Measurements from ENCODE around the gene GLCCI1. TPM values are rescaled to one million over a fixed set of nuclear protein-coding genes. Genes with fewer than 3 reads are reported as not detected.
"Not testable (repeated sequence)": the region's sequence is repeated elsewhere in the genome, so short reads cannot be mapped to it uniquely, and the experiment has no call there.

GLCCI1 gene
- total and polyA plus RNA-seq, 2 donors, result 20.4 to 29.0 TPM

DNA sequence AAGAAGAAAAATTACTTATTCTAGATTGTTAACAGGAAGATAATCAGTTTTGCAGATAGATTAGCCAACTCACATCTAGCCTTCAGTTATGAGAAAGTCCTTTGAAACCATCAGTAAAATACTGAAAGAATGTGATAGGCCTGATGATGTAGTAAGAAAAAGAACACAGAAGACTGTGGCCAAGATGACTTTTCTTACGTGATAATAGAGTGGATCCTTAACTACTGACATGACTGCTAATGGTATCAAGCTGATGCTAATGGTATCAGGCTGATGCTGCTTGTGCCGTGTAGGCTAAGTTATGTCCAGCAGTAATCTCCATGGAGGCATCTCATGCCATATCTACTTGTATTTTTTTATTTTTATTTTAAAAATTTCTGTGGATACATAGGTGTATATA lies 114.2 kb downstream of the GLCCI1 start:
- no peak for DNase-seq (ENCODE audit: low read depth in 6 of 9, low spot score in 9 of 9)
- WGBS, result 96% methylated on average over 2 of the region's 2 CpGs

DNA sequence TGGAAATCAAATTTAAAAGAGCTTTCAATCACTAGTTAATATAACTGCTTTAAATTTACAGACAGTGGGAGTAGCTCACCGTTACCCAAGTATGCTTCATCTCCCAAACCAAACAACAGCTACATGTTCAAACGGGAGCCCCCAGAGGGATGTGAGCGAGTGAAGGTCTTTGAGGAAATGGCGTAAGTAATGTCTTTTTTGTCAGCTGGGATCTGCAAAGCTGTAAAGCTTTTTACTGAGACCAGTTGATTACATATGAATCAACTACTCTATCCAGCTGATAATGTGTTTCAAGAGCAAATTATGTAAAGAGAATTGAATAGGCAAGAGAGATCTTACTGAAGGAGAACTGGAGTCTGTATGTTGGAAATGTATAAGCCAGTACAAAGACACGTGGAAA lies 116.2 kb downstream of the GLCCI1 start:
- Histone ChIP-seq H3K27ac (ENCODE audit: low read depth in 1 of 2, low read length in 1 of 2) (no peak overlapping the region), H3K27me3 (ENCODE audit: control insufficient read depth in 2 of 2, insufficient read depth in 1 of 2, low read length in 1 of 2) (no peaks in the 10 kb centered on the region), H3K4me3 (ENCODE audit: low read length in 2 of 2) (no peak overlapping the region), H3K4me1 (ENCODE audit: control insufficient read depth in 2 of 2, insufficient read depth in 2 of 2, low read length in 2 of 2) (no peaks in the 10 kb centered on the region), H3K9me3 (ENCODE audit: control insufficient read depth in 2 of 2, insufficient read depth in 1 of 2, low read length in 1 of 2) (no peaks in the 10 kb centered on the region), H3K36me3 (ENCODE audit: control insufficient read depth in 2 of 2, insufficient read depth in 2 of 2, low read length in 1 of 2) (peaks cover 15 to 37% of the 10 kb centered on the region in 2 donors)
- 96% methylated on average over 5 of the region's 5 CpGs for WGBS
- no peak for DNase-seq (ENCODE audit: low read depth in 6 of 9, low spot score in 9 of 9)

More for the DNA sequence above, 114.2 kb downstream of the GLCCI1 start:
- Histone ChIP-seq H3K9me3 (ENCODE audit: control insufficient read depth in 2 of 2, insufficient read depth in 1 of 2, low read length in 1 of 2) (no peaks in the 10 kb centered on the region), H3K36me3 (ENCODE audit: control insufficient read depth in 2 of 2, insufficient read depth in 2 of 2, low read length in 1 of 2) (peaks cover 15 to 32% of the 10 kb centered on the region in 2 donors), H3K27me3 (ENCODE audit: control insufficient read depth in 2 of 2, insufficient read depth in 1 of 2, low read length in 1 of 2) (no peaks in the 10 kb centered on the region), H3K27ac (ENCODE audit: low read depth in 1 of 2, low read length in 1 of 2) (no peak overlapping the region), H3K4me1 (ENCODE audit: control insufficient read depth in 2 of 2, insufficient read depth in 2 of 2, low read length in 2 of 2) (no peaks in the 10 kb centered on the region), H3K4me3 (ENCODE audit: low read length in 2 of 2) (no peak overlapping the region)

DNA sequence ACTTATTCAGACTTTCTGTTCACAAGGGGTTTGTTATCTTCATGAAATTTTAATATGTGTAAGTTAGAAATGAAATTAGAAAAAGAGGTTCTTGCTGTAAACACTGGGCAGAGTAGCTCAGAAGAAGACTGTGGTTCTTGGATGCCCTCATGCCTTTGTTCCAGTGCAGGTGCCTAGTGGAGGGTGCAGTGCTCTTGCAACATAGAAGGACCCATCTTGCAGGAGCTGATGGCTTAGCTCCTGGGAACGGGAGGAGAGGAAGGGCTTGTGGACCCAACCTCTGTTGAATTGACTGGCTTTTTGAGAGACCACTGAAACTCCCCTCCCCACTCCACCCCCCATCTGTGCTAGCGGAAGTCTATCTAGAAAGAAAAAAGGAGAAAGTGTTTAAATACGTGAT lies 116.8 kb downstream of the GLCCI1 start:
- Histone ChIP-seq H3K4me3 (ENCODE audit: low read length in 2 of 2) (no peak overlapping the region), H3K27ac (ENCODE audit: low read depth in 1 of 2, low read length in 1 of 2) (no peak overlapping the region), H3K36me3 (ENCODE audit: control insufficient read depth in 2 of 2, insufficient read depth in 2 of 2, low read length in 1 of 2) (peaks cover 15 to 37% of the 10 kb centered on the region in 2 donors), H3K27me3 (ENCODE audit: control insufficient read depth in 2 of 2, insufficient read depth in 1 of 2, low read length in 1 of 2) (no peaks in the 10 kb centered on the region), H3K9me3 (ENCODE audit: control insufficient read depth in 2 of 2, insufficient read depth in 1 of 2, low read length in 1 of 2) (no peaks in the 10 kb centered on the region), H3K4me1 (ENCODE audit: control insufficient read depth in 2 of 2, insufficient read depth in 2 of 2, low read length in 2 of 2) (no peaks in the 10 kb centered on the region)
- no peak for DNase-seq (ENCODE audit: low read depth in 6 of 9, low spot score in 9 of 9)
- 95% methylated on average over 3 of the region's 3 CpGs for WGBS

DNA sequence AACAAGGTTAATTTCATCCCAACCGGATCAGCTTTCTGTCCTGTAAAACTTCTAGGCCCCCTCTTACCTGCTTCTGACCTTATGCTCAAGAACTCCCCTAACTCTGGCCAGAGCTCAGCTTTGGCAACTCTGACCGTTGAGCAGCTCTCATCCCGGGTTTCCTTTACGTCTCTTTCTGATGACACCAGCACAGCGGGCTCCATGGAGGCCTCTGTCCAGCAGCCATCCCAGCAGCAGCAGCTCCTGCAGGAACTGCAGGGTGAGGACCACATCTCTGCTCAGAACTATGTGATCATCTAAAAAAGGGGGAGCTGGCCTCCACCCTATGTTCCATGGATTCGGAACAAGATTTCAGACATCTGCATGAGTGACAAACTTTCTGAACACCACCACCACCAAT lies 117.6 kb downstream of the GLCCI1 start:
- Histone ChIP-seq H3K27me3 (ENCODE audit: control insufficient read depth in 2 of 2, insufficient read depth in 1 of 2, low read length in 1 of 2) (no peaks in the 10 kb centered on the region), H3K9me3 (ENCODE audit: control insufficient read depth in 2 of 2, insufficient read depth in 1 of 2, low read length in 1 of 2) (no peaks in the 10 kb centered on the region), H3K36me3 (ENCODE audit: control insufficient read depth in 2 of 2, insufficient read depth in 2 of 2, low read length in 1 of 2) (peaks cover 12 to 37% of the 10 kb centered on the region in 2 donors), H3K27ac (ENCODE audit: low read depth in 1 of 2, low read length in 1 of 2) (no peak overlapping the region), H3K4me1 (ENCODE audit: control insufficient read depth in 2 of 2, insufficient read depth in 2 of 2, low read length in 2 of 2) (no peaks in the 10 kb centered on the region), H3K4me3 (ENCODE audit: low read length in 2 of 2) (no peak overlapping the region)
- no peak for DNase-seq (ENCODE audit: low read depth in 6 of 9, low spot score in 9 of 9)
- WGBS, result over 99% methylated on average over 6 of the region's 6 CpGs

DNA sequence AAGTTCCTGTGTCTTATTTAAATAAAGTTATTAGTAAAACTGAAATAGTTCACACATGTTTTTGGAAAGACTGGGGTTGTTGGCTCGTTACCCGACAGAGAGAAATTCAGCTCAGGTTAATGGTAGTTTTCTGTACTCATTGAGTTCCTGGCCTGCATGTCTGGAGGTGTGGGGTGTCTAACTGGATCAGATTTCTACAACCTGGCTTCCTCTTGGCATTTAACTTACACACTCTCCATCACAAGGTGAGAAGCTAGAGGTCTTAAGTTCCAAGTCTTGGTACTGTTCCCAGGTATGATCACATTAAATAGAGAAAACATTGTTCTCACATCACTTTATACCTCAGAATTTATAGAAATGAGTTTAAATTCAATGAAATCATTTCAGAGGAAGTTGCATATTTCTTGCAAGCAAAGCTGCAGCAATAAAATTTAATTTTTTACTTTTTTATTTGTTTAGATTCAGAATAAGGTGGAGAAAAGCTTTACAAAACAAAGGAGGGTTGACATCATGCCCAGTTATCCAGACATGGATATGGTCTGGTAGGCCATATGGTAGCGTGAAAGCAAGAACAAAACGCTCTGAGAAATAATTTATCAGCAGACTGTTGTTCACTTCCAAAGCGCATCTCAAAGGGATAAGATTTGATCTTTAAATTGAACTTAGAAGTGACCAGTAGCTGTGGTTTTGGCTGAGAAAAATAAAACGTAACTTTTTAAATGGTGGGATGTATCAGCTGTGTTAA lies 120.6 kb downstream of the GLCCI1 start:
- Histone ChIP-seq H3K4me1 (ENCODE audit: control insufficient read depth in 2 of 2, insufficient read depth in 2 of 2, low read length in 2 of 2) (no peaks in the 10 kb centered on the region), H3K9me3 (ENCODE audit: control insufficient read depth in 2 of 2, insufficient read depth in 1 of 2, low read length in 1 of 2) (no peaks in the 10 kb centered on the region), H3K36me3 (ENCODE audit: control insufficient read depth in 2 of 2, insufficient read depth in 2 of 2, low read length in 1 of 2) (peaks cover 12 to 37% of the 10 kb centered on the region in 2 donors), H3K4me3 (ENCODE audit: low read length in 2 of 2) (no peak overlapping the region), H3K27ac (ENCODE audit: low read depth in 1 of 2, low read length in 1 of 2) (no peak overlapping the region), H3K27me3 (ENCODE audit: control insufficient read depth in 2 of 2, insufficient read depth in 1 of 2, low read length in 1 of 2) (no peaks in the 10 kb centered on the region)
- DNase-seq (ENCODE audit: low read depth in 6 of 9, low spot score in 9 of 9), result no peak
- WGBS, result 98% methylated on average over 6 of the region's 6 CpGs

DNA sequence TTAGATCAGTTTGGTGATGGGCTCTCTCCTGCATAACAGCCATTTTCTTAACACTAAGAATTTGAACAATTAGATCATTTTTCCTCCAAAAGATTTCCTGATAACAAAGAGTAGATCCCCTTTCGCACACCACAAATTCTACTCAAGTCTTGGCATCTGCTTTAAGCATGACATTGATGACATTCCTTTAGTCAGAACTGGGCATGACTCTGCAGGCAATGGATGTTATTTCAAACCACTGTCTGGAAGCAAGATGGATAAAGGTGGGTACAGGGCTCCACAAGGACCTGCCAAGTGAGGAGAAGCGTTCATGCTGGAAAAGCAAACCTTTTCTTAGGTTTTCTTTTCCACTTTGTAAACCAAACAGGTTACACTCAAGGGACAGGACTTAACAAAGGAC lies 123.5 kb downstream of the GLCCI1 start:
- Histone ChIP-seq H3K9me3 (ENCODE audit: control insufficient read depth in 2 of 2, insufficient read depth in 1 of 2, low read length in 1 of 2) (peaks cover 0 to 12% of the 10 kb centered on the region in 2 donors), H3K36me3 (ENCODE audit: control insufficient read depth in 2 of 2, insufficient read depth in 2 of 2, low read length in 1 of 2) (peaks cover 0 to 13% of the 10 kb centered on the region in 2 donors), H3K4me1 (ENCODE audit: control insufficient read depth in 2 of 2, insufficient read depth in 2 of 2, low read length in 2 of 2) (no peaks in the 10 kb centered on the region), H3K27ac (ENCODE audit: low read depth in 1 of 2, low read length in 1 of 2) (no peak overlapping the region), H3K27me3 (ENCODE audit: control insufficient read depth in 2 of 2, insufficient read depth in 1 of 2, low read length in 1 of 2) (no peaks in the 10 kb centered on the region), H3K4me3 (ENCODE audit: low read length in 2 of 2) (no peak overlapping the region)
- no peak for DNase-seq (ENCODE audit: low read depth in 6 of 9, low spot score in 9 of 9)
- WGBS, result 96% methylated on average over 2 of the region's 2 CpGs

DNA sequence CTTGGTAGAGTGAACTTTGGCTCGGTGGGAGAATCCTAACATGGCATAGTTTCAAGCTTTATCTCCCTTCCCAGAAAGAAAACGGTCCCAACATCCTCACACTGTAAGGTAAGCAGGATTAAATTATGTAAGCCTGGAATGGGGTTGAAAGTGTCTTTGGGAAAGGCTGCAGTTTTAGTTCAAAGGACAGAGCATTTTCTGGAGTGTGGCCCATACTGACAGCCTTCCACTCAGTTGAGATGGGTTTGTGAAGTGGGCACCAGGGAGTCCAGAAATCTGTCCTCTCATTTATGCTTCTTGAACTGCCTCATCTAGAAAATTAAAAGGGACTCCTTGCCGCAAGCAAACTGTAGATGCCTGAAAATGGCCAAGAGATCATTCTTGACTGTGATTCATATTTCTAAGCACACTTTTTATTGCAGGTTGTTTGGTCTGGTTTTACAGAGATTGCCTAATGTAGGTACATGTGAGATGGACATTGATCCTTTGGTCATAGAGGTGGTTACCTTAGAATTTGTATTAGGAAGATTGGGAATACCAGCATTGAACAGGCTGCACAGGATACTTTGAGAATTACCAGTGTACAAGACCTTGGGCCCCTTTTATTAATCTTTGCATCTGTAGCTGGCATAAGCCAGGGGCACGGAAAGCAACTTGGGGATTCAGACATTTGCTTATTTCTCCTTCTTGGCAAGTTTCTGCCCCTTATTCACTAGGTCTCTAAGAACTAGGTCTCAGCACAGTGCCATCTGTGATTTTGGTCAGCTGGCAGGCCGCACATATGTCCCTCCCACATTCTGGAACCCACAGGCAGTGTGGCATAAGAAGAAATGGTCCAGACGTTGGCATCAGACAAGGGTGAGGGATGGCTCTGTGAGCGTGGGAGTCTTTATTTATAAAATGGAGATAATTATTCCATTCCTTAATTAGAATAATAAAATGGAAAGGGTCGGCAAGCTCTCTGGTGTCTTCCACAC lies 125.9 kb downstream of the GLCCI1 start:
- Histone ChIP-seq H3K27me3 (ENCODE audit: control insufficient read depth in 2 of 2, insufficient read depth in 1 of 2, low read length in 1 of 2) (no peaks in the 10 kb centered on the region), H3K4me1 (ENCODE audit: control insufficient read depth in 2 of 2, insufficient read depth in 2 of 2, low read length in 2 of 2) (no peaks in the 10 kb centered on the region), H3K4me3 (ENCODE audit: low read length in 2 of 2) (no peak overlapping the region), H3K27ac (ENCODE audit: low read depth in 1 of 2, low read length in 1 of 2) (no peak overlapping the region), H3K36me3 (ENCODE audit: control insufficient read depth in 2 of 2, insufficient read depth in 2 of 2, low read length in 1 of 2) (peaks cover 0 to under 1% of the 10 kb centered on the region in 2 donors), H3K9me3 (ENCODE audit: control insufficient read depth in 2 of 2, insufficient read depth in 1 of 2, low read length in 1 of 2) (peaks cover 0 to 12% of the 10 kb centered on the region in 2 donors)
- DNase-seq (ENCODE audit: low read depth in 6 of 9, low spot score in 9 of 9), result no peak
- WGBS, result 95% methylated on average over 8 of the region's 8 CpGs

DNA sequence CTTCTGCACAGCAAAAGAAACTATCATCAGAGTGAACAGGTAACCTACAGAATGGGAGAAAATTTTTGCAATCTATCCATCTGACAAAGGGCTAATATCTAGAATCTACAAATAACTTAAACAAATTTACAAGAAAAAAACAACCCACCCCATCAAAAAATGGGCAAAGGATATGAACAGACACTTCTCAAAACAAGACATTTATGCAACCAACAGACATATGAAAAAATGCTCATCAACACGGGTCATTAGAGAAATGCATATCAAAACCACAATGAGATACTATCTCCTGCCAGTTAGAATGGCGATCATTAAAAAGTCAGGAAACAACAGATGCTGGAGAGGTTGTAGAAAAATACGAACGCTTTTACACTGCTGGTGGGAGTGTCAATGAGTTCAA lies 132.7 kb downstream of the GLCCI1 start:
- not testable (repeated sequence) for H3K4me1 ChIP-seq (ENCODE audit: control insufficient read depth in 2 of 2, insufficient read depth in 2 of 2, low read length in 2 of 2); H3K4me3 ChIP-seq (ENCODE audit: low read length in 2 of 2)
- 90% methylated on average over 4 of the region's 4 CpGs for WGBS

DNA sequence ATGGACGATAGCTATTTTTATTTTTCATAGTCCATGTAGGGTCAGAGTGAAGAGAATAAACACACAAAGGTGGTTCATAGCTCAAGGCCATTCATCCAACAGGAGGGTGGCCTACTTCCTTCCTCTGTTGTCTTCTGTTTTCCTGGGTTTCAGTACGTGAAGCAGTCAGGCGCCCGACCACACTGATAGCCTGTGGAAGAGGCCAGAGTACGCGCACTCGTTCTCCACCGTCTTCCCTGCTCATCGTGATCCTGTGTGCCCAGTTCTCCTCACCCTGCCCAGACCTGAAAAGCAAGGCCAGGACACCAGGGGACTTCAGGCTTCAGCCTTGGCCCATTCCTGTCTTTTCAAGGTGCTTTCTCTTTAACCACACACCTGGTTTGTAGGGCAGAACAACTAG lies 134.7 kb downstream of the GLCCI1 start:
- no peaks in the 10 kb centered on the region for H3K27me3 ChIP-seq (ENCODE audit: control insufficient read depth in 2 of 2, insufficient read depth in 1 of 2, low read length in 1 of 2)

More for the DNA sequence above, 132.7 kb downstream of the GLCCI1 start:
- H3K27ac ChIP-seq (ENCODE audit: low read depth in 1 of 2, low read length in 1 of 2); DNase-seq (ENCODE audit: low read depth in 6 of 9, low spot score in 9 of 9); H3K27me3 ChIP-seq (ENCODE audit: control insufficient read depth in 2 of 2, insufficient read depth in 1 of 2, low read length in 1 of 2); H3K36me3 ChIP-seq (ENCODE audit: control insufficient read depth in 2 of 2, insufficient read depth in 2 of 2, low read length in 1 of 2); H3K9me3 ChIP-seq (ENCODE audit: control insufficient read depth in 2 of 2, insufficient read depth in 1 of 2, low read length in 1 of 2): not testable (repeated sequence)

More for the DNA sequence above, 134.7 kb downstream of the GLCCI1 start:
- Histone ChIP-seq H3K4me3 (ENCODE audit: low read length in 2 of 2) (no peak overlapping the region), H3K27ac (ENCODE audit: low read depth in 1 of 2, low read length in 1 of 2) (no peak overlapping the region), H3K9me3 (ENCODE audit: control insufficient read depth in 2 of 2, insufficient read depth in 1 of 2, low read length in 1 of 2) (no peaks in the 10 kb centered on the region), H3K4me1 (ENCODE audit: control insufficient read depth in 2 of 2, insufficient read depth in 2 of 2, low read length in 2 of 2) (peaks cover 0 to 5% of the 10 kb centered on the region in 2 donors), H3K36me3 (ENCODE audit: control insufficient read depth in 2 of 2, insufficient read depth in 2 of 2, low read length in 1 of 2) (no peaks in the 10 kb centered on the region)
- no peak for DNase-seq (ENCODE audit: low read depth in 6 of 9, low spot score in 9 of 9)
- WGBS, result 87% methylated on average over 9 of the region's 9 CpGs

Measured in thymus (tissue), 11 donors.